HEK293 (cell line): Measurements from ENCODE around the gene RASSF5.

Source experiments
- CTCF ChIP-seq: fragments of 450-650 bp; formaldehyde crosslinking; IDR thresholded peaks from 2 replicates; pipeline ENCODE4 v1.5.1; 2016; ENCODE audit warnings: missing biosample characterization, missing genetic modification characterization
- ZNF580 ChIP-seq: fragments of 450-650 bp; formaldehyde crosslinking; IDR thresholded peaks from 2 replicates; pipeline ENCODE4 v1.5.1; 2016; ENCODE audit warnings: missing biosample characterization, missing genetic modification characterization

GRCh38 chr1:206487970-206488369 is 19.4 kb upstream of the RASSF5 start:
- TF ChIP-seq ZNF580 (no peak), CTCF (tag by site-specific recombination) (no peak)
